Neural cell (in vitro differentiated cells): ENCODE data around the gene PRKD1.

Experiments
- CTCF ChIP-seq: fragments of 450-650 bp; IDR thresholded peaks from 2 replicates; pipeline ENCODE4 v1.5.1; 2014; ENCODE audit warnings: antibody characterized with exemption, mild to moderate bottlenecking, moderate library complexity; ENCODE audit not compliant: poor library complexity, severe bottlenecking
- EP300 ChIP-seq: fragments of 450-650 bp; conservative IDR thresholded peaks from 2 replicates; pipeline ENCODE4 v1.6.1; 2014; ENCODE audit warnings: antibody characterized with exemption, mild to moderate bottlenecking, moderate library complexity; ENCODE audit not compliant: poor library complexity, severe bottlenecking
- RAD21 ChIP-seq: fragments of 450-650 bp; conservative IDR thresholded peaks from 2 replicates; pipeline ENCODE4 v1.6.1; 2014; ENCODE audit warnings: antibody characterized with exemption, mild to moderate bottlenecking, moderate library complexity
- TAF1 ChIP-seq: IDR thresholded peaks from 2 replicates; pipeline ENCODE4 v1.6.1; 2012; ENCODE audit warnings: low read depth

DNA sequence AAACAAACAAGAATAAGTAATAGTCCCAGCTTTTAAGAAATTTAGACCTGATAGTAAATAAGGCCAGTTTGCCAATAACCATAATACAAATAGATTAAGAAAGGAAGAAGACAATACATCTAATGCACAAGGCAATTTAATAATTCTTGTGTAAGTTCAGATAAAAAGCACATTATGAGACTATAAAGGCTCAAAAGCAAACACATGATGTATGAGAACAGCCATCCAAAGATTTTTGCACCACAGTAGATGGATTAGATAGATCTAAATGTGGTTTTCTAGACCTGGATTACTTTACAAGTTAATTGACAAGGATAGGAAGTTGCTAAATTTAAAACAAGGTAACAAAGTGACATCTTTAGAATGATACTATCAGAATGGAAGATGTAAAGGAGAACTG is 125.4 kb downstream of the PRKD1 start:
- no peak for TF ChIP-seq CTCF
- no peak for TF ChIP-seq EP300
- no peak for TF ChIP-seq TAF1
- no peak for TF ChIP-seq RAD21
